GM18502 (cell line): ENCODE data around the gene STAT3.
"Not testable (repeated sequence)": the region's sequence is repeated elsewhere in the genome, so short reads cannot be mapped to it uniquely, and the experiment has no call there.

ENCODE experiments used
- ATAC-seq: cut with Tn5 transposase; IDR thresholded peaks from one replicate; pipeline ENCODE4 v1.9.1; 2021; ENCODE audit warnings: mild to moderate bottlenecking; ENCODE audit not compliant: unreplicated experiment, poor library complexity

The STAT3 gene

DNA sequence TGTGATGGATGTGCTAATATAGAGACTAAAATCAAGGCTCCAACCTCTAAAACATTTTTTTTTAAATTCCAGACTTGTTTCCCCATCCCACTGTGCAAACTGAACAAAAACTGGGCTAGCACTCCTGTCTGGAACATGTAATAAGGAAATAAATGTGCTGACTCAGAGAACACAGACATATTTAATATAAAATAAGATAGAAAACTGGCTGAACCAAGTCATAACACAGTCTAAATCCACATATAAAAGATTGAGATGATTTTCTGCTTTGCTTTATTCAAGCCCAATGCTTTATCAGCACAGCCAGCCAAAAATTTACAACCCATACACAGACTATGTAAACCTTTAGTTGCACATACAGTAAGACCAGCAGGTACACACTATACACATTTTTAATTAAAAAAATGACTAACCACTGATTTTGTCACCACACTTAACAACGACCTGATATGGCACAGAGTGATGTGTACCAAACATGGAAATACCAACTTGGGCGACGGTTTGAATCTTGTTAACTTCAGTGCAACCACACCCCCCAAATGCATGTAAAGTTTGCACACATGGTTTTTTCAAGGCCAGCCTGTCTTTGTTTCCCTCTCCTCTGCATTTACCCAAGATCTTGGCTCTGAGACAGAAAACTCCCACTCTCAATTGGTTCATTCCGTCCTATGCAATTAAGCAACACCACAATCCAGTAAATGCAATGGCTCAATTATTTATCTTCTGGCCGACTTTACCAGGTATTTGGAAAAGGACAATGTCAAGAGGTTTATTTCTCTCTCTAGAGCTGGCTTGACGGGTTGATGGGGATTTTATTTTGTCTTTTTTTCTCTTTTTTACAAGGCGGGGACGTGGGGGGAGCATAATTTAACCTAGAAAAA is 1.2 kb downstream of the STAT3 start:
- ATAC-seq = no peak

DNA sequence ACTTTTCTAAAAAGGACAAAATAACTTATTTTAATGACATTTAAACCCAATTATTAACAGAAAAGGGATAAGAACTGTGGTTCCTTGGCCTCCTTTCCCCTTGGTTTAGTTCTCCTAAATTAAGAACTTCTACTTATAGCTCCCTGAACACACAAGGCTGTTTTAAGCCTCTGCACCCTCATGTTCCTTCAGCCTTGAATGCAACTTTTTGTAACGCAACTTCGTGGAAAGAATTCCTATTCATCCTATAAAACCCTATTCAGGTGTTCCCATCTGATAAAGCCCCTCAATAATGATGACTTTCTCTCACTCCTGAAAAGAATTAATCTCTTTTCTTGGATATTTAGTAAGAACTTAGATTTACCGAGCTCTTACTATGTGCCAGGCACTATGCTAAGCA is 6.3 kb downstream of the STAT3 start:
- ATAC-seq = no peak

DNA sequence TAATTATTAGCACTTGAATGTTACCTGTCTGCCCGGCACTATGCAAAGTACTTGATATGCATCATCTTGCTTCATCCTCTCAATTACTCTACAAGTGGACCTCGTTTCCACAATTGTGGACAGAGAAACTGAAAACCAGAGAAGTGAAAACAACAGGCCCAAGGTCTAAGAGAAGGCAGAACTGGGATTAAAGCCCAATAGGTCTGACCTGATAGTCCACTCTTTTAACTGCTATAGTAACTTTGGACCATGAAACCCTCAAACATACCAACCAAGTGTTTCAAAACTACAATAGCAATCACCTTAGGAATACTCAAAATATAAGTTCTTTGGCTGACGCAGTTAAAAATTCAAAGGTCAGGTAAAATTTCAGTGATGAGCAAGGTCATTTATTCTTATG is 7.3 kb downstream of the STAT3 start:
- ATAC-seq = no peak

DNA sequence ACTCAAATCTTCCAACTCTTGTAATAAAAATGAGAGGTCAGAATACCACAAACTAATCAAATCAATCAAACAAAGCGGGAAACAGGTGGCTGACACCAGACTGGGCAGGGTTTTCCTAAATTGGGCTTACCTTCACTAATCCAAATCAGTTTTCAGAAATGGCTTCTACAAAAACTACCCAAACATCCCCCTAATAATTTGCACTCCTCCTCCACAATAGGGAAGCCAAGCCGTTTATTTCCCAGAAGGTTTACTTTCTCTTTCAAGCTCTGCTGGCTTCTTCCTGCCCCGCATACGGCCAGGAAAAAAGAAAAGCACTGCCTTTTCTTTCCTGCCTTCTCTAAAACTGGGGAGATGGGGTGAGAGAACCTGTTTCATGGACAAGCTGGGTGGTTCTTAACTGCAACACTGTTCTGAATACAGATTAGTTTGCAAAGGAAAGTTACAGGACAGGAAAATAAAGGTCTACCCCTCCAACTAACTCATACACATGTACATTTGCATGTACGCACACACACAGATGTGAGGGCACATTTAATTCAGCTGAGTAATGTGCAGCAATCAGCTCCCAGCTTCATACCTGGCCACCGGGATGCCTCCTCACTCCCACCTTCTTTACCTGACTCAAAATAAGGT is 9.2 kb downstream of the STAT3 start:
- ATAC-seq = no peak

DNA sequence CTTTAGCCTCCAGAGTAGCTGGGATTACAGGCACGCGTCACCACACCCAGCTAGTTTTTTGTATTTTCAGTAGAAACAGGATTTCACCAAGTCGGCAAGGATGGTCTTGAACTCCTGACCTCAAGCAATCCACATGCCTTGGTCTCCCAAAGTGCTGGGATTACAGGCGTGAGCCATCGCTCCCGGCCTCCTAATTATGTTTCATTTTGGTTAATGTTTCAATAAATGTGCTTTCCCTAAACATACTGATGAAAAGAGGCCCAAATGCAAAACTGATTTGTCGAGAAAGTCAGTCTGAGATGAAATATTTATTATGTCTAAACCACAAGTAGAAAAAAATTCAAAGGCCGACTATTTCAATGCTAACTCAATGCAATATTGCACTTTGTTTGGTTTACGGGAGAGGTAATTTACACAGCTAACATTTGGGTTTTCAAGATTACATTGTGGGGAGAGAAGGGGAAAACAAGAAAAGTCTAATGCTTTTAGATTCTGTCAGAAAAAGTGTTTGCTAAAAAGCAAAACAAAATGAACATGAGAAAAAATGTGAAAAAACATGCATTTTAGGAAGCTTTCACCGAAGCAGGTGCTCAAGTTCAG is 9.8 kb downstream of the STAT3 start:
- no peak for ATAC-seq

DNA sequence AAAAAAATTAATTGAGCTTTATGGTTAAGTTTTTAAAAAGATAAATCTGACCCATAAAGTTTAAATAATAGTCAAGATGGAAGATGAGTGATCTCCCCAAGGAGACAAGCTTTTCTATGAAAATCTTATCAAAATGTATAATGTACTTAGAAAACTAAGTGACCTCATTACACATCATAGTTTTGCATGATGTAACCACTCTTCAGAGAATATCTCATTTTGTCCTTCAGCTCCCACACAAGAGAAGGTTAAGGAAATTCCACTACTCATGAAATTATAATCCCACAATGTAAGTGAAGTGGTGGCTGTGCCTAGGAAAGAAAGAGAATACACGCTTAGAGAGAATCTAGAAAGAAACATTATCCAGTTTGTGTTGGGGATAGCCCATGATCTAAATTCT is 14.3 kb downstream of the STAT3 start:
- no peak for ATAC-seq

DNA sequence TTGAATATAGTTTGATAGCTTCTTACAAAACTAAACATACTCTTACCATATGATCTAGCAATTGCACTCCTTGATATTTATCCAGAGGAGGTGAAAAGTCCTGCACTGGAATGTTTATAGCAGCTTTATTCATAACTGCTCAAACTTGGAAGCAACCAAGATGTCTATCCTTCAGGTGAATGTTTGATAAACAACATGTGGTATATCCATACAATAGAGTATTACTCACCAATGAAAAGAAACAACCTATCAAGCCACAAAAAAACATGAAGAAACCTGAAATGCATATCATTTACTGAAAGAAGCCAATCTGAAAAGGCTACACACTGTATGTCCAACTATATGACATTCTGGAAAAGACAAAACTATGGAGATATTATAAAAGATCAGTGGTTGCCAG is 16.1 kb downstream of the STAT3 start:
- ATAC-seq = no peak

DNA sequence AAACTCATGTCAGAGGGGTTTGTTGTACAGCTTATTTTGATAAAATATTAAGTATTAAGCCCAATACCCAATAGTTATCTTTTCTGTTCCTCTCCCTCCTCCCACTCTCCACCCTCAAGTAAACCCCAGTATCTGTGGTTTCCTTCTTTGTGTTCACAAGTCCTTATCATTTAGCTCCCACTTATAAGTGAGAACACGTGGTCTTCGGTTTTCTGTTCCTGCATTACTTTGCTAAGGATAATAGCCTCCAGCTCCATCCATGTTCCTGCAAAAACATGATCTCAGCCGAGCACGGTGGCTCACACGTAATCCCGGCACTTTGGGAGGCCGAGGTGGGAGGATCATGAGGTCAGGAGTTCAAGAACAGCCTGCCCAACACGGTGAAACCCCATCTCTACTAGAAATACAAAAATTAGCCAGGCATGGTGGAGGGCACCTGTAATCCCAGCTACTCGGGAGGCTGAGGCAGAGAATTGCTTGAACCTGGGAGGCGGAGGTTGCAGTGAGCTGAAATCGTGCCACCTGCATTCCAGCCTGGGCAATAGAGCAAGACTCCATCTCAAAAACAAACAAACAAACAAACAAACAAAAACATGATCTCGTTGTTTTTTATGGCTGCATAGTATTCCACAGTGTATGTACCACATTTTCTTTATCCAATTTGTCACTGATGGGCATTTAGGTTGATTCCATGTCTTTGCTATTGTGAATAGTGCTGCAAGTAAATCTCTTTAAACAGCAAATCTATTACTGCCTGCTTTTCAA is 19.3 kb downstream of the STAT3 start:
- ATAC-seq = not testable (repeated sequence)

DNA sequence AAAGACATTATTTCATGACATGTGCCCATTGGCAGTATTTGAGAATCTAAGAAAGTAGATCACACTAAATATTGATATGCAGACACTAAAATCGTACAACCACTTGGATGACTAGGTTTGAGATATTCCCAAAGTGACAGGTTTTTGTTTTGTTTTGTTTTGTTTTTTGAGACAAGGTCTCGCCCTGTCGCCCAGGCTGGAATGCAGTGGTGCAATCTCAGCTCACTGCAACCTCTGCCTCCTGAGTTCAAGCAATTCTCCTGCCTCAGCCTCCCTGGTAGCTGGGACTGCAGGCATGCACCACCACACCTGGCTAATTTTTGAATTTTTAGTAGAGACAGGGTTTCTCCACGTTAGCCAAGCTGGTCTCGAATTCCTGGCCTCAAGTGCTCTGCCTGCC is 19.9 kb downstream of the STAT3 start:
- not testable (repeated sequence) for ATAC-seq

DNA sequence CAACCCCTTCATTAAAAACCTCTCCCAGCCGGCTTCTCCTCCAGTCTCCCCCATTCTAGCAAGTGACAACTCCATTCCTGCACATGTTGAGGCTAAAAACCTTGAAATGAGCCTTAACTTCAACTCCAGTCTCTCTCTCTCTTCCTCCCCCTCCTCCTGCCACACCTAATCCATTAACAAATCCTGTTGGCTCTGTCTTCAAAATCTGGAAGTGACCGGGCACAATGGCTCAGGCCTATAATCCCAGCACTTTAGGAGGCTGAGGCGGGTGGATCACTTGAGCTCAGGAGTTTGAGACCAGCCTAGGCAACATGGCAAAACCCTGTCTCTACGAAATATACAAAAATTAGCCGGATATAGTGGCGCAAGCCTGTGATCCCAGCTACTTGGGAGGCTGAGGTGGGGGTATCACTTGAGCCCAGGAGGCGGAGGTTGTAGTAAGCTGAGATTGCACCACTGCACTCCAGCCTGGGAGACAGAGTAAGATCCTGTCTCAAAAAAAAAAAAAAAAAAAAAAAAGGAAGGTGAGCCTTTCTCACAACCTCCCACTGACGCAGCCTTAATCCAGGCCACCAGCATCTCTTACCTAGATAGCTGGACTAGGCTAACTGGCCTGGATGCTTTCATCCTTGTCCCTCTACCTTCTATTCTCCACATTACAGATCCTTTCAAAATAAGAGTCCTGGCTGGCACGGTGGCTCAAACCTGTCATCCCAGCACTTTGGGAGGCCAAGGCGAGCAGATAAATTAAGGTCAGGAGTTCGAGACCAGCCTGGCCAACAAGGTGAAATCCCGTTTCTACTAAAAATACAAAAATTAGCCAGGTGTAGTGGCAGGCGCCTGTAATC is 21.8 kb downstream of the STAT3 start:
- not testable (repeated sequence) for ATAC-seq

DNA sequence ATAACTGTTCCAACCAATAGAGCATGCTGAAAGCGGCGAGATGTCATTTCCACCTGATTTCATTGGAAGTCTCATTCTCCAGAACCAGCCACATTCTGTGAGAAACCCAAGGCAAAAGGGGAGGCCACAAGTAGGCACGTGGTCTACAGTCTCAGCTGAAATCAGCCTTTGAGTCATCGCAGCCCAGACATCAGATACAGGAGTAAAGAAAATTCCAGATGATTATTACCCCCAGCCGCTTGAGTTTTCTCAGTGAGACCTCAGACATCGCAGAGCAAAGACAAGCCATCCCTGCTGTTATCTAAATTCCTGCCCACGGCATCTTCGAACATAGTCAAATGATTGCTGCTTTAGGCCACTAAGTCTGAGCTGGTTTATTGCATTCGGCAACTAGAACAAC is 23.1 kb downstream of the STAT3 start:
- no peak for ATAC-seq

DNA sequence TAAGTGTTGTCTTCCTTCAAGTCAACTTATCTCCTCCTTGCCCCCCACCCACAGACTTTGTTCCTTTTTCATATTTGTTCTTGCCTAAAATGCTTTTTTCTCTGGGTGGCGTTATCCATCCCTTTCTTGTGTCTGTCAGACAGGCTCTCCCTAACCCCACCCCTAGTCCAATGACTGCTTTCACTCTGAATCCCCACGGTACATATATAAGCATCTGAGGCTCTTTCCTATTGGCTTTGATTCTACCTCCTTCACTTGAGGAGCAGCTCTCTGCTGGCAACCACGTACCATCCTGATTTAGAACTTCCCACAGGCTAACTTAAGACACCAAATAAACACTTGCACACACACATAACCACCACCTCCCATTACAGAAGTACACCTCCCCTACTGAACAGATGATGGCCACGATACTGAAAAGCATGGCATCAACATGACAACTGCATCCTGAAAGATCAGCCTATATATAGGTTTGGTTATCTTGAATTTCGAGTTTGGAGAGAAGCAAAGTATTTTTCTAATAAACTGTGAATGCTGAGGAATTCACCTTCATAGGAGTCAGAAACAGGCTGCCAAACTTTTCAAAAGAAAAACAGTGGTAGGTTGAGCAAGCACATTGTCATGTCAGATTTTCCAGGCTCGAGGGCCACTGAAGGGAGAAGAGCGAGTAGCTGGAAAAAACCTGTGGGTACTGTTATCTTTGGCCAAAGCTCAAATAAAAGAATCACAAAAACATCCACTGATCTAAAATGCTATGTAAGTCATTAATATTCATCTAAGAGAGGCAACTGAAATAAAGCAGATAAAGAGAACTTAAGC is 24.3 kb downstream of the STAT3 start:
- ATAC-seq = no peak

DNA sequence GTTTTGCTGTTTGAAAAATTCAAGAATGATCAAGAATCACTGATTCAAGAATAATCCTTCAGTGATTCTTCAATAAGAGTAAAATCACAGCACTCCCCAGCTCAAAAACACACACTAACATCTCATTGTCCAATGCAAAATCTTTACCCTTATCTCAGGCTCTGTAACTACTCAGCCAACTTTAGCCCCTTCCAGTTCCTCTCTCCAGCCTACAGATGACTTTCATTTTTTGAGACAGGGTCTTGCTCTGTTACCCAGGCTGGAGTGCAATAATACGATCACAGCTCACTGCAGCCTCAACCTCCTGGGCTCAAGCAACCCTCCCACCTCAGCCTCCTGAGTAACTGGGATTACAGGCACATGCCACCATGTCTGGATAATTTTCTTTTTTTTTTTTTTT is 25.0 kb downstream of the STAT3 start:
- no peak for ATAC-seq

DNA sequence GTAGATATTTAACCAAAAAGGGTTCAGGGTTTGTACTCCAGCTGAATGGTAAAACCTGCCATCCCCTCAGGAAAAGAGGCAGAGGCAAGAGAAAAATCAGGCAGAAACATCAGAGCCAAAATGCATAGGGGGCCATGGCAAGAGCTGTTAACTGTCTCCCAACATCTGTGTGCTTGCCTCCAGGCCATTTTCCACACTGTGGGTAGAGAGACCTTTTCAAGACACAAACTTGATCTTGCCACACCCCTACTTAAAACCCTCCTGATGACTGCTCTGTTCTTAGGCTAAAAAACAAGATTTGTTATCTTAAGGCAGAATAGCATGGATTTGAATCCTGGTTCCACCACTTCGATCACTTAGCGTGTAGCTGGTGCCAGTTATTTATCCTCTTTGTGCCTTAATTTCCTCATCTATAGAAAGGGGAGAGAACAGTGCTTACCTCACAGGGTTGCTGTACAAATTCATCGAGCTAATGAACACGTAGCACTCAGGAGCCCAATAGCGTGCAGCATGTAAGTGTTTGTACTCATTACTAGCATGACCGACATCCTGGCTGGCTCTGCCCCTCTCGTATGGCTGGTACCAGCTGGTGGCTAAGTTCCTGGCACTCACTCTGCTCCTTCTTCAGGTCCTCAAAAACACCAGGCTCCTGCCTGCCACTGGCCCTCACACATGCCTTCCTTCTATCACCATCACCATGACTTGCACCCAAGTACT is 25.8 kb downstream of the STAT3 start:
- no peak for ATAC-seq

DNA sequence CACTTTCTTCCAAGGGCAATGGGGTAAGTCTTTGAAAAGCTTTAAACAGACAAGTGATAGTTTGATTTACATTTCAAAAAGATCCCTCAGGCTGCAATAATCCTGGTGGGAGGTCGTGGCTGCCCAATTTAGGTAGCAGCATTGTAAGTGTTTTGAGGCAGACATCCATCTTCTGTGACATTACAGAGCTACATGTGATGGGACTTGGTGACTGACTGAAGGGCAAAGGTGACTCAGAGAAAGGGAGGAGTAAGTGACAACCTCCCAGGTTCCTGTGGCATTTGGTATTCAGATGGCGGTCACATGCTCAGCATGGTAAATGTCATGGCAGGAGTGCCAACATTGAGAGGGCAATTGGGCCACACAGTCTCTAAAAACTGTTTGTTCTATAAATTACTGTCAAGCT is 26.5 kb downstream of the STAT3 start:
- ATAC-seq = no peak

DNA sequence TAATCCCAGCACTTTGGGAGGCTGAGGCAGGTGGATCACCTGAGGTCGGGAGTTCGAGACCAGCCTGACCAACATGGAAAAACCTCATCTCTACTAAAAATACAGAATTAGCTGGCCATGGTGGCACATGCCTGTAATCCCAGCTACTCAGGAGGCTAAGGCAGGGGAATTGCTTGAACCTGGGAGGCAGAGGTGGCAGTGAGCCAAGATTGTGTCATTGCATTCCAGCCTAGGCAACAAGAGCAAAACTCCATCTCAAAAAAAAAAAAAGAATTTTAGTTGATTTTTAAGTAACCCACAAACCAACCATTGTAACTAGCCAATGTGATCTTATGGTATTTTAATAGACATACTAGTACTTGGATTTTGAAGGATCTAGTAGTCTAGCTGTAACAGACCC is 27.9 kb downstream of the STAT3 start:
- not testable (repeated sequence) for ATAC-seq

DNA sequence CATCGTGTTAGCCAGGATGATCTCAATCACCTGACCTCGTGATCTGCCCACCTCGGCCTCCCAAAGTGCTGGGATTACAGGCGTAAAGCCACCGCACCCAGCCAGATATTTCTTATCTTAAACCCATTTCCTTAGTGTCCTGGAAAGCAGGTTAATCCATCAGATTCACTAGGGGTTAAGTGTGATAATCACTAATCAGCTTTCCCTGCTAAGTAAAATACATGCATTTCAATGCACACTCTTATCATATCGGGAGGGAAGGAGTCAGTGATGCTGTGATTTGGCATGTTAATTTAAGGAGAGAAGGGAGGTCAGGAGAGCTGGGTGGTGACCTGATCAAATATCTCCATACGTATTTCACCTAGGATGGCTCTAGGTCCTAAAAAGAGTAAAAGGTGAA is 29.1 kb downstream of the STAT3 start:
- no peak for ATAC-seq

DNA sequence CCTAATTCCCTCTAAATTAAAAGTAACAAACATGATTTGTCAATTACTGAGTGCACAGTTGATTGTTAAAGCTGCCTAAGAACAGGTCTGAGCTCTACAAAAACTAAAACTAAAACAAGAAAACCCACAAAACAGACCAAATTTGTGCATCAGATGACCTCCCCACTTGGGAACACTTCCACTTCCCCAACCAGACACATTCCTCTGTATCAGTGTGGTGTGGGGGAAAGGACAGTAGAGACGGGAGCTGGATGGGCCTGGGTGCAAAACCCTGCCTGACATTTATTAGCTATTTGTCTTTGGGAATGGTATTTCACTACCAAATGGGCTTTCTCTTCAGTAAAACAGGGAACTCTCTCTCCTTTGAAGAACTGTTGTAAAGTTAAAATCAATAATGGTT is 29.8 kb downstream of the STAT3 start:
- no peak for ATAC-seq
